Putamen (tissue), 1 donor: ENCODE results near the gene OR6V1.
"Not testable (repeated sequence)": the region's sequence is repeated elsewhere in the genome, so short reads cannot be mapped to it uniquely, and the experiment has no call there.

ENCODE experiments used
- DNase-seq: peaks from one replicate; pipeline ENCODE4 v3.0.0-alpha.2; 2016; ENCODE audit warnings: low spot score

The OR6V1 gene

DNA sequence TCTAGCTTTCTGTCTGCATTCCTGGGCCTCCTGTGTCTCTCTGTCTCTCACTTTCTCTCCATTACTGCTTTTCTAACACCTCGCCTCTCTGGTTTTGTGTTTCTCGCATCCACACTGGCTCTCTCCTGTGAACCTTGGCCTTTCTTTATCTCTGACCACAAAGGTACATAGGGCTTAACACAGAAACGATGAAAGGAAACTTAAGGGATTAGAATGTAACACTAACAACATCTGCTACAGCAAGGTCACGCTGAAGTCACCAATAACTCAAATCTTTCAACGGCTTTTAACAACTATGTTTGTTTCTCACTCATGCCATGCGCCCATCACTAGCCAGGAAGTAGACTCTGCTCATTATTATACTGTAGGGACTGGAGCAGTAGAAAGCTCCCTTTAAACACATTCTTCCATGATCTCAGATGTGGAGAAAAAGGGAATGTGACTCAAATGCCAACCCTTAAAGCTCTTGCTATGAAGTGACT is 9.3 kb upstream of the OR6V1 start:
- DNase-seq = no peak

DNA sequence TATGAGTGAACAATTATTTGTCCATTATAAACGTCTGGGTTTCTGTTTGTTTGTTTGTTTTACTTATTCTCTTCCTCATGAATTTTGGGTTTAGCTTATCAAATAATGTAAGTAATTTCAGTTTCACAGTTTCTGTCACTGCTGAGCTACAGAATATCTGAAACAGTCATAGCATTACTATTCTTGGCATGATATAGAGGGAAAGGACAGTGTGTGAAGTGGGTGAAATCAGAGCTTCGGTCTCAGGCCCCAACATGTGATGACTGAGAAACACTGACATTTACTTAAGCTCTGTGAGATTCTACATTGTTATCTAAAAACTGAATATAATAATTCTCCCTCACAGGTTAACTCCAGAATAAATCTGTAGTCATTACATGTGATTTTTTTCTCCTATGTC is 8.8 kb upstream of the OR6V1 start:
- DNase-seq = no peak

DNA sequence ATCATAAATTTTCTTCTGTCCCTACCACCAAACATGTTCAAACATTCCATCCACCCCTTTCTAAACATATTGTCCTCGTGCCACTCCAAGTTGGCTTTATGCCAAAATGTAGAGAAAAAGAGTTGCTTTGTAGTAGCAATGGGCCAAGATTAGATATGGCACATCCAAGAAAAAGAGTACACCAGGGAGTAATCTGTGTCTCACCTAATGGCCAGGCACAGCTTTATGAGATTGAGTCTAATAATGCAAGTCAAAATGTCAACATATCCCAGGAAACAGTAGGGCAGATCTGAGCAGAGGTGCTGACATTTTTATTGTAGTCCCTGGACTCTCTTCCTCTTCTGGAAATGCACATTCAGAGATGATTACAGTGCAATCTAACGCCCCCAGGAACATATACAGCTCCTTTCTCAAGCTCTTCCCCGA is 5.7 kb upstream of the OR6V1 start:
- no peak for DNase-seq

DNA sequence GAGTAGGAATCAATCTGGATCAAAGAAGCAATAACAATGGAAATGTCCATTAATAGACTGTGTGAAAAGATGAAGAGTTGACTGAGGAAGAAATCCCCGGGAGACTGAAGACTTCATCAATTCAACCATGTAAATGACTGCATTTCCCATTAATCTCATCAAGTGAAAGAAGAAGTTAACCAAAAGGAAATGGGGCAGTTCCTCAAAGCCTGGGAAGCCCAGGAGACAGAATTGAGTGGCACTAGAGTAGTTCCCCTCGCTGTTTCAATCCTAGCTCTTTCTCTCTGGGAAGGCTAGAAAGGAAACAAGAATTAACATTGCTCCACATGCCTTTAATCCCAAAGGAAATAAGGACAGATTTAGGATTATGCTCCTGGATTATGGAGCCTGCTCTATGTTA is 4.8 kb upstream of the OR6V1 start:
- no peak for DNase-seq

DNA sequence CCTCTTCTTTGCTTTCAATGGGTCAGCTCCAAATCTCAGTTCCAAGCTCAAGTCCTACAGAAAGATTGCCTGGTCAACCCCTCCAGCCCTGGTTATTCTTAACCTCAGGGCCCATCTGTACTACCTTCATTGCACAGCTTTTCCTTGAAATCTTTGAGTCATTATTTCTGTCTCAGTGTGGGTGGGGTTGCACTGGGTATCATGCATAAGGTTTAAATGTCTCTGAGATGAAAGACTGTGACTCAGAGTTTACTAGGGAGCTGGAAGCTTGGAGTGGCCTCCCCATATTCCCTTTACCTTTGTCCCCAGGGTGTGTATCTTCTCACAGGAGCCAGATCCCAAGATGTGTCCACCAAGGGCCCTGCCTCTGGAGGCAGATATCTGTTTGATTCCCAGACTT is 3.3 kb upstream of the OR6V1 start:
- no peak for DNase-seq

DNA sequence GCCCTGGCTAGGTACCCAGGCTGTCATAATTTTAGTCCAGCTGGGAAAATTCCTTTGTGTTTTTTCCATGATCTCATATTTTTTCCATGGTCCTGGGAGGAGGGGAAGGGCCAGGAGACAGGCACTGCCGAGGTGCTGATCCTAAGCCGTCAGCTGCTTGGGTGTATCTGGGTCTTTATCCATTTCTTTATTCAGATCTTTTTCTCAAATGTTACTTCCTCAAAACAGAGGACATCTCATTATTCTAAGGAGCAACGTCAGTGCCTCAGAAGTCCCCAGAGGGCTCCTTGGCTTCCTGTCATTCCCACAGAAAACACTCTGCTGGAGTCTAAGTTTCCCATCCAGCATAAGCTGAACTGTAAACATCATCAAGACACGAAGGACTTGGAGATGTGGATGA is 2.8 kb upstream of the OR6V1 start:
- no peak for DNase-seq

DNA sequence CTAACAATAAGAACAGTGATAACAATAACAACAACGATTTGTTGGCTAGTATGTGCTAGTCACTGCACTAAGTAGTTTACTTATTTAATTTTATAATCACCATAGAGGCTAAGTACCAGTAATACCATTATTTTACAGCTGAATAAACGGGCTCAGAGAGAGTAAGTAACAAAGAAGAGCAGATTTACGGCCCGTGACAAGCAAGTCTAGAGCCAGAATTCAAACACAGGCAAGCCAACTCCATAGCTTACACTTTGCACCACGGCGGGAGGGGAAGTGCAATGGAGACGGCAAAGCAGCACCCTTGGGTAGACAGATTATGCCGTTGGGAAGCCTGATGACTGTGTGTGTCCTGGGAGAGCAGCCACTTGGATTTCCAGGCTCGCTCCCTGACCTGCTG is 1.2 kb upstream of the OR6V1 start:
- no peak for DNase-seq

DNA sequence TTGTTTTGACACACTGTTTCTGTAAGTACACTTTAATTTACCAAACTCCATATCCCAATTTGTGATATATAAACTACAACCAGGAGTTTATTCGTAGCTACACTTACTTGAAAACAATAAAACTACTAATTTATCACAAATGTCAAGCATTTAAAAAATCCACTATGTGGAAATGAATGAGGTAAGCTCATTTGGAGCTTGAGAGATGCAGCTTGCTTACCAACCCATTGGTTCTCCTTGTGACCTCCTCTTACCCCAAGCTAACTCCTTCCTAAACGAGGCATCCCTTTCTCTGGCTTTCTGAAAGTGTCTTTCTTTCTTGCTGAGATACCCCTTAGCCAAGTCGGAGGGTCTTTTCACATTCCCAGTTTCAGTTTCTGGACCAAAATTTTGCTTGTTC is 2.5 kb downstream of the OR6V1 start:
- no peak for DNase-seq

DNA sequence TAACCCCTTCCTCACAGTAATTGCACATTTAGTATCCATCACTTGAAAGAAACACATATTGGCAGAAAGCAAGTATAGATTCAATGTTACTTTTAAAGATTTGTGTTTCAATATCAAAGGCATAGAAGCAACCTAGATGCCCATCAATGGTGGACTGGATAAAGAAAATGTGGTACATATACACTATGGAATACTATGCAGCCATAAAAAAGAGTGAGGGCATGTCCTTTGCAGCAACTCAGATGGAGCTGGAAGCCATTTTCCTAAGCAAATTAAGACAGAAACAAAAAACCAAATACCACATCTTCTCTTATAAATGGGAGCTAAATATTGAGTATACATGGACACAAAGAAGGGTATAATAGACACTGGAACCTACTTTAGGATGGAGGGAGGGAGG is 3.6 kb downstream of the OR6V1 start:
- no peak for DNase-seq

DNA sequence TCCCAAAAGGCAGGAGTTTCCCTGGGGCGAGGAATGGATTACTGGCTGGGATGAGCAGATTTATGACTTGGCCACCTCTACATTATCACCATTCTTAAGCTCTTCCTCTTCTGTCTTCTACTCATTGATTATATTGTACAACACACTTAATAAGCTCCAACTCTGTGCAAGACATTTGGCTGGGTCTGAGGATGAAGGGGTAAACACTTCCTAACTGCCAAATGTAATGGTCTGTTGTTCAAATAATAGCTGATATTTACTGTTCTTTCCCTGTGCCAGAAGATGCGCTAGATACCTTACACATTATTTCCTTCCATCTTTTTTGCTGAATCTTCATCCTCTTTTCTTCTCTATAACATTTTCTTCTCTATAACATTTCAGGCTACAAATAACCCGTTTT is 11.6 kb downstream of the OR6V1 start:
- DNase-seq = no peak

DNA sequence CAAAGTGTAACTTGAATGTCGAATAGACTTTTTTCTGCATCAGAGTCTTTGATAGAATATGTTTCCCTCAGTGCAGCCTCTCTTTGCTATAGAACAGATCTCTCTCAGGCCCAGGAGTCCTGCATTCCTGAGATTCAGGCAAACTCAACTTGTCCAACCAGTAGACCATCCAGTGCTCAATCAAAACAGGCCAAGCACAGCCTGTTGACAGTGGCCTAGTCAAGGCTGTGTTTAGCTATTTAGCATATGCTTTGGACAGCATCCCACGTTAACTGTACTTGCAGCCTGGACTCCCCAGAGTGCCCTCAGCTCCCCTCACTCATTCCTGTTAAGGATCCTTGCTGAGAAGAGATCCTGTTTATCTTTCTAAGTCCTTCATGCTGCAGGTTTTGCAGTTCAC is 16.3 kb downstream of the OR6V1 start:
- DNase-seq = no peak

DNA sequence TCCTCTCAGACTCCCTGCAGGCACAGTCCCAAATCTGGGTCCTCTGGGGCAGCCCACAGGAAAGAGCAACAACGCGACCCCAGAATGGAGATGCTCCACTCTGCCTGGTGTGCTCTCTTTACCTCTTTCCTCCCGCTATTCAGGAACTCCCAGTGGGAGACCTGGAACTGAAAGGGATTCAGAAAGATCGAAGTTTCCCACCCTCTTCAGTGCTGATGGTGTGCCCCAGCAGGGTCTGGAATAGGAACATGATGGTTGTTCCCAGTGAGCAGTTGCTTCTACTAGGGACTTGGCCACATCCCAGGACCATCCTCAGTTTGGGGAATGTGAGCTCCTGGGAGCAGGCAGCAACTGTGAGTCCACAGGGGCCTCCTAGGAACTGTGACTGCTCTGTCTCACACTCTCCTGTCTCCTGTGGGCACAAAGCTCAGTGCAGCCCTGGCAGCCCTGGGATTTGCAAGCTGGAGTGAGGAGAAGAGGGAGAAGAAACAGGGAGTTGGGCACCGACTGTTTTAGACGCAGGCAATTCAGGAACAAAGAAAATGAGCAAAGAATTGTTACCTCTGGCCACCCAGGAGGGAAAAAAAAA is 17.9 kb downstream of the OR6V1 start:
- no peak for DNase-seq

DNA sequence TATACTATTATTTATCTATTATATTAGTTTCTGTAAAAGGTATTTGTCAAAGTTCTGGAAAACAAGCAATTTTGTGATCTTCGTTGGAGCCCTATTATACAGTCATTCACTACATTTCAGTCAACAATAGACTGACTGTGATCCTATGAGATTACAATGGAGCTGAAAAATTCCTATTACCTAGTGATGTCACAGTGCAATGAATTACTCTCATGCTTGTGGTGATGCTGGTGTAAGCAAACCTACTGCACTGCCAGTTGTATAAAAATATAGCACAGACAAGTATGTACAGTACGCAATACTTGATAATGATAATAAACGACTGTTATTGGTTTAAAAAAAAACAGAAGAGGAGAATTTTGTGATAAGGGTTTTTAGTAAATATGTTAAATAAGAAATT is 21.4 kb downstream of the OR6V1 start:
- no peak for DNase-seq

DNA sequence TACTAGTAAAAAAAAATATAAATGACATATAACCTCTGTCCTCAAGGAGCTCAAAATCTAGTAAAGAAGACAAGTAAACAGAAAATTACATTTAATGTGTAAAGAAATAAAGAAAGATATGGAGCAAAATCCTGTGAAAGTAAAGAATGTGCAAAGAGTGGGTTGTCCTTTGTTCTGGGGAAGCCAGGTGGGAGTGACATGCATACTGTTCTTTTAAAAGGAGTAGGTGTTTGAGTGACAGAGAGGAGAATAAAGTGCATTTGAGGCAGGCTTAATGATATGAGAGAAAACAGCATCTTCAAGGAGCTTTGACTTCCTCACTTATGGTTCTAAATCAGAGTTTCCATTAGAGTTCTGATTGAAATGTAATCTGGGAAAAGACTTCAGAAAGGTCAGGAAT is 22.0 kb downstream of the OR6V1 start:
- peak; percentile 75 for DNase-seq

DNA sequence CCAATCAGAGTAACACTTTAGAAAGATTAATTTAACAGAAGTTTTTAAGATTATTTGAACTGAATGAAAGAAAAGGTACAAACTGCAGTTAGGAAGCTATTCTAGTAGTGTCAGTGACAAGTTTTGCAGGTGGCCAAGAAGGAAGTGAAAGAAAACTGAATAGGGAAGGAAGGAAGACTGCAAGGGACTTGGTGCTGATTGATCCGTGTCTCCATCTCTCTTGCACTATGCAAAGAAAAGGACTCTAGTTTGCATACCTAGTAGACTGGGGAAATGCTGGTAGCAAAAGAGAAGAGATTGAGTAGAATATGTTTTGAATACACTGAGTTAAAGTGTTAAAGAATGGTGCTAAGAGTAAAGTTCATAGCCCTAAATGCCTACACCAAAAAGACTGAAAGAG is 33.0 kb downstream of the OR6V1 start:
- no peak for DNase-seq

DNA sequence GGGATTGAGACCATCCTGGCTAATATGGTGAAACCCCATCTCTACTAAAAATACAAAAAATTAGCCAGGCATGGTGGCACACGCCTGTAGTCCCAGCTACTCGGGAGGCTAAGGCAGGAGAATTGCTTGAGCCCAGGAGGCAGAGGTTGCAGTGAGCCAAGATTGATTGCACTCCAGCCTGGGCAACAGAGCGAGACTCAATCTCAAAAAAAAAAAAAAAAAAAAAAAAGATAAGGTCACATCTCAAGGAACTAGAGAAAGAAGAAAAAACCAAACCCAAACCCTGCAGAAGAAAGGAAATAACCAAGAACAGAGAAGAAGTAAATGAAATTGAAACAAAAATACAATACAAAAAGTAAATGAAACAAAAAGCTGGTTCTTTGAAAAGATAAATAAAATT is 33.5 kb downstream of the OR6V1 start:
- not testable (repeated sequence) for DNase-seq

DNA sequence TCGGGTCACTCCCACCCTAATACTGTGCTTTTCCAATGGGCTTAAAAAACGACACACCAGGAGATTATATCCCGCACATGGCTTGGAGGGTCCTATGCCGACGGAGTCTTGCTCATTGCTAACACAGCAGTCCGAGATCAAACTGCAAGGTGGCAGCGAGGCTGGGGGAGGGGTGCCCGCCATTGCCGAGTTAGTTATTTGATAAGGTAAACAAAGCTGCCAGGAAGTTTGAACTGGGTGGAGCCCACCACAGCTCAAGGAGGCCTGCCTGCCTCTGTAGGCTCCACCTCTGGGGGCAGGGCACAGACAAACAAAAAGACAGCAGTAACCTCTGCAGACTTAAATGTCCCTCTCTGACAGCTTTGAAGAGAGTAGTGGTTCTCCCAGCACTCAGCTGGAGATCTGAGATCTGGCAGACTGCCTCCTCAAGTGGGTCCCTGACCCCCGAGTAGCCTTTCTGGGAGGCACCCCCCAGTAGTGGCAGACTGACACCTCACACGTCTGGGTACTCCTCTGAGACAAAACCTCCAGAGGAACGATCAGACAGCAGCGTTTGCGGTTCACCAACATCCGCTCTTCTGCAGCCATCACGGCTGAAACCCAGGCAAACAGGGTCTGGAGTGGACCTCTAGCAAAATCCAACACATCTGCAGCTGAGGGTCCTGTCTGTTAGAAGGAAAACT is 36.5 kb downstream of the OR6V1 start:
- not testable (repeated sequence) for DNase-seq

DNA sequence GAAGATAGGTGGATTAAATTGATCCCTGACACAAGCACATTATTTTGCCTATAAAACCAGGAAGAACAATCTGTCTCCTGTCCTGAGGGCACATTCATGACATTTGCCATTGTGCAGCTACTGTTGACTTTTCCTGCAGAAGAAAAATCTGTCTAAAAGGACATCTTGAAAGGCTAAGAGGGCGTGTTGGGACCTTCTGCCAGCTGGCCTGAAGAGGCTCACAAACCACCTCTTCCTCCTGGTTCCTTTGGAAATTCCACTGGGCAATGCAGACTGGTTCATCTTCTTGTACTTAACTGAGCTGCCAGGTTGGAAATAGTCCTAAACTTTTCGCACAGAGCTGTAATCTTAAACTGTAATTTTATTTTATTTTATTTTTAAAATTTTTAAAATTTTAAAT is 44.0 kb downstream of the OR6V1 start:
- DNase-seq = no peak

DNA sequence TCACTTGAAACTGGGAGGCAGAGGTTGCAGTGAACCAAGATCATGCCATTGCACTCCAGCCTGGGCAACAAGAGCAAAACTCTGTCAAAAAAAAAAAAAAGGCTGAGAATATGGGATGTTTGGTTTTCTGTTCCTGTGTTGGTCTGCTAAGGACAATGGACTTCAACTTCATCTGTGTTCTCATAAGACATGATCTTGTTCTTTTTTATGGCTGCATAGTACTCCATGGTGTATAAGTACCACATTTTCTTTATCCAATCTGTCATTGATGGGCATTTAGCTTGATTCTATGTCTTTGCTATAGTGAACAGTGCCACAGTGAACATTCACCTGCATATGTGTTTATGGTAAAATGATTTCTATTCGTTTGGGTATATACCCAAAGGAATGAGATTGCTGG is 47.4 kb downstream of the OR6V1 start:
- not testable (repeated sequence) for DNase-seq
